Aortic smooth muscle cell (primary cell): Measurements from ENCODE around the gene PLEKHG3. TPM values are rescaled to one million over a fixed set of nuclear protein-coding genes. Genes with fewer than 3 reads are reported as not detected.

Experiments used
- total RNA-seq: library from RNA; depleted of rRNA; stranded (reverse); fragments of >200 nt; gene quantifications from 2 replicates; pipeline ENCODE4 v1.2.3, GENCODE V29; 2014

Gene PLEKHG3
- 15.0 and 16.4 TPM in 2 replicates for total RNA-seq

GRCh38 chr14:64704143-64704742, at the start of gene PLEKHG3:
Gene PLEKHG3 (plus strand): TSS chr14:64704424. CDS start chr14:64727632, 23,208 bp downstream.

Other genes starting within 250 kb of the PLEKHG3 start
- gene AKAP5, start 238.9 kb upstream of the PLEKHG3 start, total RNA-seq = 0.26 and 0.31 TPM in 2 replicates
- gene ZBTB25, start 200.6 kb upstream of the PLEKHG3 start, total RNA-seq = 4.9 and 5.5 TPM in 2 replicates
- gene ZBTB1, start 199.7 kb upstream of the PLEKHG3 start, total RNA-seq = 37.0 and 39.5 TPM in 2 replicates
- 1.3 and 2.5 TPM in 2 replicates for gene HSPA2, start 163.7 kb upstream of the PLEKHG3 start, total RNA-seq
- gene PPP1R36, start 154.5 kb upstream of the PLEKHG3 start, total RNA-seq = 0.79 and 0.87 TPM in 2 replicates
- under 0.01 and 0.06 TPM in 2 replicates for gene SPTB, start 175.5 kb downstream of the PLEKHG3 start, total RNA-seq
- 40.6 and 46.8 TPM in 2 replicates for gene CHURC1, start 210.0 kb downstream of the PLEKHG3 start, total RNA-seq
- 0.12 TPM in 1 of 2 replicates, not detected in the other for gene GPX2, start 238.3 kb downstream of the PLEKHG3 start, total RNA-seq